ENCODE measurements around the gene CRACR2B. TPM values are rescaled to one million over a fixed set of nuclear protein-coding genes. Genes with fewer than 3 reads are reported as not detected.

CRACR2B gene
- total RNA-seq, 1 donor from 2014 or later = 8.7 TPM

GRCh38 chr11:804599-804964, 23.1 kb upstream of the CRACR2B start:
- DNase-seq (ENCODE audit: low spot score) (no peak), ATAC-seq (no peak)
- intact Hi-C loops (cut with DNase I) = no loop called here

GRCh38 chr11:808427-809286, 19.1 kb upstream of the CRACR2B start:
- DNase-seq (ENCODE audit: low spot score) (no peak), ATAC-seq (no peak)
- intact Hi-C loops (cut with DNase I) = no loop called here

GRCh38 chr11:809287-810039, 18.3 kb upstream of the CRACR2B start, which contains the start of gene RPLP2:
TSS of gene RPLP2 (plus strand) at chr11:809967. CDS start at chr11:810235, 268 bp downstream.
- intact Hi-C loops (cut with DNase I) = no loop called here
- peak; percentile 99 for DNase-seq (ENCODE audit: low spot score)
- ATAC-seq = peak; percentile 96

- ATAC-seq = no peak
These were observed 17.6 kb upstream of the CRACR2B start for GRCh38 chr11:810040-810567.

GRCh38 chr11:811446-812245, 16.1 kb upstream of the CRACR2B start:
- intact Hi-C loops (cut with DNase I) = no loop called here

More at GRCh38 chr11:810040-810567, 17.6 kb upstream of the CRACR2B start:
- DNase-seq (ENCODE audit: low spot score) = no peak
- intact Hi-C loops (cut with DNase I) = no loop called here

GRCh38 chr11:812390-812789, 15.3 kb upstream of the CRACR2B start:
- DNase-seq (ENCODE audit: low spot score) = no peak
- no peak for ATAC-seq
- intact Hi-C loops (cut with DNase I) = no loop called here

More at GRCh38 chr11:811446-812245, 16.1 kb upstream of the CRACR2B start:
- DNase-seq (ENCODE audit: low spot score) (no peak), ATAC-seq (no peak)

- DNase-seq (ENCODE audit: low spot score) = no peak
- no peak for ATAC-seq
- intact Hi-C loops (cut with DNase I) = no loop called here
These were observed 14.7 kb upstream of the CRACR2B start for GRCh38 chr11:813072-813455.

GRCh38 chr11:813456-814096, 14.1 kb upstream of the CRACR2B start:
- ATAC-seq = no peak

GRCh38 chr11:815675-816432, 11.9 kb upstream of the CRACR2B start:
- ATAC-seq (no peak), DNase-seq (ENCODE audit: low spot score) (no peak)
- intact Hi-C loops (cut with DNase I) = no loop called here

More at GRCh38 chr11:813456-814096, 14.1 kb upstream of the CRACR2B start:
- intact Hi-C loops (cut with DNase I) = no loop called here
- DNase-seq (ENCODE audit: low spot score) = no peak

- intact Hi-C loops (cut with DNase I) = no loop called here
- ATAC-seq = no peak
- no peak for DNase-seq (ENCODE audit: low spot score)
These were observed 11.3 kb upstream of the CRACR2B start for GRCh38 chr11:816433-816779.

GRCh38 chr11:818396-819128, 9.2 kb upstream of the CRACR2B start, which contains the start of gene PNPLA2:
TSS of gene PNPLA2 (plus strand) at chr11:818914. CDS start at chr11:819719, 805 bp downstream.
- peak; percentile 57 for ATAC-seq
- intact Hi-C loops (cut with DNase I) = no loop called here
- DNase-seq (ENCODE audit: low spot score) = no peak

GRCh38 chr11:819129-819931, 8.4 kb upstream of the CRACR2B start:
- intact Hi-C loops (cut with DNase I) = no loop called here
- ATAC-seq (peak; percentile 85), DNase-seq (ENCODE audit: low spot score) (peak; percentile 96)

- peak; percentile 91 for DNase-seq (ENCODE audit: low spot score)
These were observed 7.6 kb upstream of the CRACR2B start for GRCh38 chr11:819943-820649.

GRCh38 chr11:820655-821511, 6.8 kb upstream of the CRACR2B start:
- intact Hi-C loops (cut with DNase I) = no loop called here
- DNase-seq (ENCODE audit: low spot score) (peak; percentile 78), ATAC-seq (peak; percentile 29)

More at GRCh38 chr11:819943-820649, 7.6 kb upstream of the CRACR2B start:
- peak; percentile 33 for ATAC-seq
- intact Hi-C loops (cut with DNase I) = no loop called here

All from sciatic nerve (tissue), 2 donors.